ENCODE measurements around the gene ZNF557.

Gene ZNF557

DNA sequence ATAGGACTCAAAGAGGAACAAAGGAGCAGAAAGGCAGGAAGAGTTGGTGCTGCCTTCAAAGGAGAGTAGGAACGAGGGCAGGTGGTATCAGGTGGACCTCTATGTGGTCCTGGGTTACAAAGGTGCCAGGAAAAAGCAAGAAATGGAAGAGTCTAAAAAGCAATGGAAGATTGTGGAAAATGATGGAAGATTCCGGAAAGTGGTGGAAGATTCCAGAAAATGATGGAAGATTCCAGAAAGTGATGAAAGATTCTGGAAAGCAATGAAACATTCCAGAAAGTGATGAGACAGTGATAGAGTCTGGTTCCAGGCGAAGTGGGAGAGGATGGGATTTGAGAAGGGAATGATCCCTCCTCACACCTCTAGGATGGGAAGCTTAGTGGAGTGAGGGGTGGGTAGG, 55.3 kb downstream of the ZNF557 start:
- TF ChIP-seq, protein P1, sequence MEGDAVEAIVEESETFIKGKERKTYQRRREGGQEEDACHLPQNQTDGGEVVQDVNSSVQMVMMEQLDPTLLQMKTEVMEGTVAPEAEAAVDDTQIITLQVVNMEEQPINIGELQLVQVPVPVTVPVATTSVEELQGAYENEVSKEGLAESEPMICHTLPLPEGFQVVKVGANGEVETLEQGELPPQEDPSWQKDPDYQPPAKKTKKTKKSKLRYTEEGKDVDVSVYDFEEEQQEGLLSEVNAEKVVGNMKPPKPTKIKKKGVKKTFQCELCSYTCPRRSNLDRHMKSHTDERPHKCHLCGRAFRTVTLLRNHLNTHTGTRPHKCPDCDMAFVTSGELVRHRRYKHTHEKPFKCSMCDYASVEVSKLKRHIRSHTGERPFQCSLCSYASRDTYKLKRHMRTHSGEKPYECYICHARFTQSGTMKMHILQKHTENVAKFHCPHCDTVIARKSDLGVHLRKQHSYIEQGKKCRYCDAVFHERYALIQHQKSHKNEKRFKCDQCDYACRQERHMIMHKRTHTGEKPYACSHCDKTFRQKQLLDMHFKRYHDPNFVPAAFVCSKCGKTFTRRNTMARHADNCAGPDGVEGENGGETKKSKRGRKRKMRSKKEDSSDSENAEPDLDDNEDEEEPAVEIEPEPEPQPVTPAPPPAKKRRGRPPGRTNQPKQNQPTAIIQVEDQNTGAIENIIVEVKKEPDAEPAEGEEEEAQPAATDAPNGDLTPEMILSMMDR (IDR thresholded peaks at IDR 0.05; ENCODE audit: insufficient read depth, missing control alignments): no peak
- FAIRE-seq: no peak
- no peak for DNase-seq (ENCODE audit: insufficient read length, low spot score)

DNA sequence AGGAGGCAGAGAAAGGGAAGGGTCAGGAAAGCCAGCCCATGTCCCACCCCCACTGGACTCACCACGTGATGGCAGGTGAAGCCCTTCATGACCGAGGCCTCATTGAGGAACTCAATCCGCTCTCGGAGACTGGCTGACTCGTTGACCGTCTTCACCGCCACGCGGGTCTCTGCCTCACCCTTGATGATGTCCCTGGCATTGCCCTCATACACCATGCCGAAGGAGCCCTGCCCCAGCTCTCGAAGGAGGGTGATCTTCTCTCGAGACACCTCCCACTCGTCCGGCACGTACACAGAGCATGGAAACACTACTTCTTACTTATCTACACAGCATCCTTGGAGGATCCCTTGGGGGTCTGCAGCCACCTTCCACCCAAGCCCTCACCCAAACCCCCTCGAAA, 55.7 kb downstream of the ZNF557 start:
- no peak for FAIRE-seq
- no peak for DNase-seq (ENCODE audit: insufficient read length, low spot score)
- TF ChIP-seq, protein P1 (IDR thresholded peaks at IDR 0.05; ENCODE audit: insufficient read depth, missing control alignments): no peak

DNA sequence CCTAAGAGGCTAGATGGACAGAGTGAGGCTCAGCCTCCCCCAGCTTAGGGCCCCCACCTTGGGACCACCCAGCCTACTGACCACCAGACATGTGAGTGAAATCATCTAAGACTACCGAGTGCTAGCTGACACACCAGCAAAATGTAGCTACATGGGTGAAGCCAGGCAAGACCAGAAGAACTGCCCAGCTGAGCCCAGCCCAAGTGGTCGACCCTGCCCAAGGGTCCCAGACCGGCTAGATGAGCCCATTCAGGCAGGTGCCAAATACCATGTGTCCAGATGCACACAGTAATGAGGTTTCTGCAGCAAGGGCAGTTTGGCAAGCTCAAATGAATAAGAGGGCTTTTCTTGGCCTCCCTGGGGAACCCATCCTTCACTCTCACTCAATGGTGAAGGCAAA, 56.6 kb downstream of the ZNF557 start:
- TF ChIP-seq, protein P1 (IDR thresholded peaks at IDR 0.05; ENCODE audit: insufficient read depth, missing control alignments): no peak
- FAIRE-seq (no peak), DNase-seq (ENCODE audit: insufficient read length, low spot score) (no peak)

DNA sequence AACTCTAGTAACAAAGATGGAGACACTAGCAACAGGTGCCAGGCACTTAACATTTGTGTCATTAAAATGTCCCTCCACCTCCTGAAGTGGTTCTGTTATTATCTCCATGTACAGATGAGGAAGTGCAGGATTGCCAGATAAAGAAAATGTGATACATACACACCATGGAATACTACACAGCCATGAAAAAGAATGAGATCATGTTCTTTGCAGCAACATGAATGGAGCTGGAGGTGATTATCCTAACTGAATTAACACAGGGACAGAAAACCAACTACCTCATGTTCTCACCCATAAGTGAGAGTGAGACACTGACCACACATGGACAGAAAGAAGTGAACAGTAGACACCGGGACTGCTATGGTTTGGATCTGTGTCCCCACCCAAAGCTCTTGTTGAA, 60.5 kb downstream of the ZNF557 start:
- DNase-seq (ENCODE audit: insufficient read length, low spot score): no peak
- FAIRE-seq: no peak
- TF ChIP-seq, protein P1 (IDR thresholded peaks at IDR 0.05; ENCODE audit: insufficient read depth, missing control alignments): no peak

DNA sequence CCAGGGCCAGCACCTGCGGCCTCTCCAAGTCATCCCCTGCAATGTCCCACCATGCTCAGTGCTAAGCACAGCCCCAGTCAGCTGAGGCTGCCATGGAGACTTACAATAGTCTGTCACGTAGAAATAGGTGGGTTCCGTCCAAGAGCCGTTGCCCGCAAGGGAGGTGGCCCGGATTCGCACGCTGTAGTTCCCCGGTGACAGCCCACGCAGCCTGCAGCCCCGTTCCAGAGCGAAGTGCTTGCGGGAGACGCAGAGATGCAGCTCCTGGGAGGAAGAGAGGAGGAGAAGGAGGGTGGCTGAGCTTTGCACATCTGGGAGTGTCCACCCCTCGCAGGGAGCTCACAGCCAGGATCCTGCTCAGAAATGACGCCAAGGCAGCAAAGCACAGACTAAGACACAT, 62.6 kb downstream of the ZNF557 start:
- no peak for DNase-seq (ENCODE audit: insufficient read length, low spot score)
- FAIRE-seq: no peak

DNA sequence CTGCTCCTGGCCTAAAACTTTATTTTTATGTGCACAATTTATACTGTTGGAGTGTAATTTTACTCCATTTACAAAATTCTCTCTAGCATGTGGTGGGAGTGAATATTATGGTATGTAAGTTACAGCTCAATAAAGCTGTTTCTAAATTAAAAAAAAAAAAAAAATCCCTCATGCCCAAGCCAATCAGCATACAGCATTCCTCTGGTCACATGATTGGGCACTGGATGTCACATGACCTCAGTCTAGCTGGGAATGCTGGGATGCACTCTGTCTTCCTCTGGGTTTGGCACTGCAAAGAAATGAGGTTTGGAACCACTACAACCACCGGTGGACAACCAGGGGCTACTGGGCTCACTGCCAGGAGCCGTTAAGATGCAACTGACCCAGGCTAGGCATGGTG, 67.6 kb downstream of the ZNF557 start:
- FAIRE-seq: no peak
- DNase-seq (ENCODE audit: insufficient read length, low spot score): no peak

More for the DNA sequence above, 62.6 kb downstream of the ZNF557 start:
- TF ChIP-seq, protein P1 (IDR thresholded peaks at IDR 0.05; ENCODE audit: insufficient read depth, missing control alignments): no peak

More for the DNA sequence above, 67.6 kb downstream of the ZNF557 start:
- TF ChIP-seq, protein P1 (IDR thresholded peaks at IDR 0.05; ENCODE audit: insufficient read depth, missing control alignments): no peak

Measured in D721Med (cell line).